Right forelimb (tissue), 1 donor: Measurements from ENCODE around the gene TFDP1.
A peak's percentile ranks its signal among the peaks of the same experiment; 100 is the strongest.

Experiments used
- DNase-seq: peaks from one replicate; pipeline ENCODE4 v3.0.0-alpha.2; 2018

The TFDP1 gene

GRCh38 chr13:113599391-113599790 lies 14.8 kb downstream of the TFDP1 start:
- DNase-seq, result peak; percentile 13

GRCh38 chr13:113601166-113602070 lies 16.9 kb downstream of the TFDP1 start:
- DNase-seq, result no peak

- DNase-seq, result no peak
Observed at GRCh38 chr13:113602291-113602988, 17.9 kb downstream of the TFDP1 start.

GRCh38 chr13:113603116-113603710 lies 18.7 kb downstream of the TFDP1 start:
- DNase-seq, result no peak

GRCh38 chr13:113604186-113604585 lies 19.6 kb downstream of the TFDP1 start:
- no peak for DNase-seq

- DNase-seq, result no peak
Observed at GRCh38 chr13:113605461-113605860, 20.9 kb downstream of the TFDP1 start.

GRCh38 chr13:113605866-113606438 lies 21.4 kb downstream of the TFDP1 start:
- no peak for DNase-seq

GRCh38 chr13:113607056-113607888 lies 22.7 kb downstream of the TFDP1 start:
- DNase-seq, result no peak

- DNase-seq, result no peak
Observed at GRCh38 chr13:113607889-113608635, 23.5 kb downstream of the TFDP1 start.

GRCh38 chr13:113608967-113609533 lies 24.5 kb downstream of the TFDP1 start:
- DNase-seq, result no peak

GRCh38 chr13:113609616-113610015 lies 25.1 kb downstream of the TFDP1 start:
- DNase-seq, result no peak

- DNase-seq, result no peak
Observed at GRCh38 chr13:113610266-113610665, 25.7 kb downstream of the TFDP1 start.

- no peak for DNase-seq
Observed at GRCh38 chr13:113611996-113612395, 27.4 kb downstream of the TFDP1 start.

GRCh38 chr13:113612607-113613006 lies 28.1 kb downstream of the TFDP1 start:
- no peak for DNase-seq

GRCh38 chr13:113613789-113614379 lies 29.3 kb downstream of the TFDP1 start:
- no peak for DNase-seq

GRCh38 chr13:113616281-113616906 lies 31.8 kb downstream of the TFDP1 start:
- DNase-seq, result no peak

GRCh38 chr13:113616991-113617749 lies 32.6 kb downstream of the TFDP1 start:
- DNase-seq, result no peak

- no peak for DNase-seq
Observed at GRCh38 chr13:113617961-113618360, 33.4 kb downstream of the TFDP1 start.

GRCh38 chr13:113618455-113618854 lies 33.9 kb downstream of the TFDP1 start:
- no peak for DNase-seq
